AG04449 (cell line): ENCODE data around the gene CREG2.

Source experiments
- CTCF ChIA-PET: fragments of 350-600 bp; formaldehyde crosslinking; extraction: SDS; loops from one replicate; lab custom pipeline; 2021; ENCODE audit warnings: antibody characterized with exemption; lab: Yijun Ruan, JAX
- POLR2A ChIA-PET: fragments of 400-600, 350-600 bp; formaldehyde crosslinking; extraction: SDS; loops from one replicate; lab custom pipeline; 2020; ENCODE audit warnings: antibody characterized with exemption, inconsistent platforms; lab: Yijun Ruan, JAX
- DNase-seq: peaks from one replicate; pipeline ENCODE4 v3.0.0-alpha.2; 2010; ENCODE audit warnings: low read depth, low spot score
- H3K4me3 ChIP-seq: 2 replicates; pipeline ENCODE4 v1.5.1; 2011; ENCODE audit warnings: low read depth, mild to moderate bottlenecking, control low read depth, low read length
- CTCF ChIP-seq: IDR thresholded peaks from one replicate; pipeline ENCODE4 v1.5.1; 2011; ENCODE audit warnings: mild to moderate bottlenecking, moderate library complexity, low read length, control low read depth, inconsistent platforms; ENCODE audit not compliant: insufficient read depth; ENCODE audit errors: missing control alignments

CREG2 gene

GRCh38 chr2:101299604-101300003, 87.7 kb downstream of the CREG2 start:
- H3K4me3 ChIP-seq = no peak overlapping the region
- ChIA-PET CTCF (interaction anchor here (1.5 kb wide), 1 partner anchor 11 kb away, joined by 3 read pairs; no protein-coding TSS in a partner anchor), POLR2A (no interaction called here)
- no peak for DNase-seq
- TF ChIP-seq CTCF = no peak

GRCh38 chr2:101297383-101297782, 89.9 kb downstream of the CREG2 start:
- no peak overlapping the region for H3K4me3 ChIP-seq
- no peak for DNase-seq
- ChIA-PET POLR2A (interaction anchor here (1.6 kb wide), 1 partner anchor 8 kb away, joined by 3 read pairs; no protein-coding TSS in a partner anchor), CTCF (no interaction called here)
- no peak for TF ChIP-seq CTCF

- no peak for DNase-seq
- no peak overlapping the region for H3K4me3 ChIP-seq
- ChIA-PET POLR2A (interaction anchor here (0.7 to 1.6 kb wide), 3 partner anchors 9 to 41 kb away, joined by 3 read pairs; no protein-coding TSS in a partner anchor), CTCF (interaction anchor here (0.9 to 1.3 kb wide), 4 partner anchors 10 to 1053 kb away, joined by 3 read pairs; no protein-coding TSS in a partner anchor)
- no peak for TF ChIP-seq CTCF
Measured at GRCh38 chr2:101296371-101296770, 90.9 kb downstream of the CREG2 start.

GRCh38 chr2:101295895-101296294, 91.4 kb downstream of the CREG2 start:
- POLR2A ChIA-PET = interaction anchor here (0.7 to 1.6 kb wide), 4 partner anchors 10 to 43 kb away, joined by 3 to 4 read pairs (median 3); partner anchors contain the start of gene CNOT11
- CTCF ChIA-PET = interaction anchor here (0.9 to 1.4 kb wide), 5 partner anchors 11 to 1053 kb away, joined by 3 to 4 read pairs (median 3); no protein-coding TSS in a partner anchor
- TF ChIP-seq CTCF = no peak
- DNase-seq = no peak
- no peak overlapping the region for H3K4me3 ChIP-seq
